Measurements from ENCODE around the gene TMEM151B.

- TF ChIP-seq CTCF (IDR thresholded peaks at IDR 0.05) (no peak), POLR2A (IDR thresholded peaks at IDR 0.05) (no peak)
These were observed 21.0 kb upstream of the TMEM151B start for GRCh38 chr6:44249082-44249748.
